HEK293 (cell line): ENCODE measurements around the gene DNMT3L.

Source experiments
- AEBP2 ChIP-seq: fragments of 450-650 bp; formaldehyde crosslinking; IDR thresholded peaks from 2 replicates; pipeline ENCODE4 v1.5.1; 2016; ENCODE audit warnings: missing biosample characterization, missing genetic modification characterization, borderline replicate concordance
- BCL11A ChIP-seq: fragments of 450-650 bp; formaldehyde crosslinking; IDR thresholded peaks from 2 replicates; pipeline ENCODE4 v1.5.1; 2016; ENCODE audit warnings: low read depth, missing biosample characterization, missing genetic modification characterization
- BCL11B ChIP-seq: fragments of 450-650 bp; formaldehyde crosslinking; IDR thresholded peaks from 2 replicates; pipeline ENCODE4 v1.5.1; 2016; ENCODE audit warnings: low read depth, missing biosample characterization, missing genetic modification characterization
- CTCF ChIP-seq: fragments of 450-650 bp; formaldehyde crosslinking; IDR thresholded peaks from 2 replicates; pipeline ENCODE4 v1.5.1; 2016; ENCODE audit warnings: missing biosample characterization, missing genetic modification characterization
- GLIS1 ChIP-seq: fragments of 450-650 bp; formaldehyde crosslinking; IDR thresholded peaks from 2 replicates; pipeline ENCODE4 v1.5.1; 2016; ENCODE audit warnings: missing biosample characterization, missing genetic modification characterization
- IKZF3 ChIP-seq: fragments of 450-650 bp; IDR thresholded peaks from 2 replicates; pipeline ENCODE4 v1.5.0; 2018; ENCODE audit warnings: missing biosample characterization, mild to moderate bottlenecking, missing genetic modification characterization, moderate library complexity
- KLF9 ChIP-seq: fragments of 450-650 bp; formaldehyde crosslinking; IDR thresholded peaks from 2 replicates; pipeline ENCODE4 v1.5.1; 2016; ENCODE audit warnings: missing biosample characterization, missing genetic modification characterization, low read depth
- PRDM1 ChIP-seq: fragments of 450-650 bp; formaldehyde crosslinking; IDR thresholded peaks from 2 replicates; pipeline ENCODE4; 2016; ENCODE audit warnings: missing biosample characterization, missing genetic modification characterization
- PRDM10 ChIP-seq: fragments of 450-650 bp; formaldehyde crosslinking; IDR thresholded peaks from 2 replicates; pipeline ENCODE4 v1.5.1; 2016; ENCODE audit warnings: missing biosample characterization, missing genetic modification characterization
- TRIM28 ChIP-seq: IDR thresholded peaks from 2 replicates; pipeline ENCODE4 v1.6.1; 2011; ENCODE audit warnings: low read length, control low read depth, borderline replicate concordance
- YY1 ChIP-seq: fragments of 450-650 bp; formaldehyde crosslinking; IDR thresholded peaks from 2 replicates; pipeline ENCODE4 v1.5.1; 2018; ENCODE audit warnings: missing biosample characterization, missing genetic modification characterization
- ZBTB17 ChIP-seq: fragments of 450-650 bp; formaldehyde crosslinking; IDR thresholded peaks from 2 replicates; pipeline ENCODE4 v1.5.1; 2016; ENCODE audit warnings: missing biosample characterization, missing genetic modification characterization
- ZBTB7A ChIP-seq: fragments of 450-650 bp; formaldehyde crosslinking; IDR thresholded peaks from 2 replicates; pipeline ENCODE4 v1.5.1; 2016; ENCODE audit warnings: low read depth, missing biosample characterization, missing genetic modification characterization
- ZNF138 ChIP-seq: fragments of 450-650 bp; formaldehyde crosslinking; IDR thresholded peaks from 2 replicates; pipeline ENCODE4 v1.5.1; 2016; ENCODE audit warnings: missing biosample characterization, missing genetic modification characterization, borderline replicate concordance
- ZNF433 ChIP-seq: fragments of 450-650 bp; formaldehyde crosslinking; IDR thresholded peaks from 2 replicates; pipeline ENCODE4 v1.5.1; 2016; ENCODE audit warnings: missing biosample characterization, missing genetic modification characterization, low read depth
- ZNF488 ChIP-seq: fragments of 450-650 bp; formaldehyde crosslinking; IDR thresholded peaks from 2 replicates; pipeline ENCODE4 v1.5.1; 2016; ENCODE audit warnings: missing biosample characterization, missing genetic modification characterization
- ZNF529 ChIP-seq: fragments of 450-650 bp; formaldehyde crosslinking; IDR thresholded peaks from 2 replicates; pipeline ENCODE4 v1.5.1; 2017; ENCODE audit warnings: missing genetic modification characterization, missing biosample characterization; ENCODE audit not compliant: insufficient replicate concordance
- ZNF555 ChIP-seq: fragments of 450-650 bp; formaldehyde crosslinking; conservative IDR thresholded peaks from 2 replicates; pipeline ENCODE4 v1.5.1; 2017; ENCODE audit warnings: missing biosample characterization, mild to moderate bottlenecking, missing genetic modification characterization, inconsistent platforms
- ZNF571 ChIP-seq: fragments of 450-650 bp; formaldehyde crosslinking; IDR thresholded peaks from 2 replicates; pipeline ENCODE4 v1.5.0; 2017; ENCODE audit warnings: missing biosample characterization, missing genetic modification characterization
- ZNF580 ChIP-seq: fragments of 450-650 bp; formaldehyde crosslinking; IDR thresholded peaks from 2 replicates; pipeline ENCODE4 v1.5.1; 2016; ENCODE audit warnings: missing biosample characterization, missing genetic modification characterization
- ZNF585B ChIP-seq: fragments of 450-650 bp; formaldehyde crosslinking; IDR thresholded peaks from 2 replicates; pipeline ENCODE4 v1.5.1; 2016; ENCODE audit warnings: missing biosample characterization, missing genetic modification characterization
- ZNF623 ChIP-seq: fragments of 450-650 bp; formaldehyde crosslinking; IDR thresholded peaks from 2 replicates; pipeline ENCODE4 v1.5.1; 2016; ENCODE audit warnings: missing biosample characterization, missing genetic modification characterization
- ZNF677 ChIP-seq: fragments of 450-650 bp; IDR thresholded peaks from 2 replicates; pipeline ENCODE4 v1.5.0; 2018; ENCODE audit warnings: missing biosample characterization, mild to moderate bottlenecking, missing genetic modification characterization, moderate library complexity
- ZNF701 ChIP-seq: fragments of 450-650 bp; formaldehyde crosslinking; IDR thresholded peaks from 2 replicates; pipeline ENCODE4 v1.5.1; 2016; ENCODE audit warnings: missing biosample characterization, missing genetic modification characterization
- ZNF707 ChIP-seq: fragments of 450-650 bp; formaldehyde crosslinking; IDR thresholded peaks from 2 replicates; pipeline ENCODE4 v1.5.1; 2016; ENCODE audit warnings: missing biosample characterization, missing genetic modification characterization
- ZNF747 ChIP-seq: fragments of 450-650 bp; formaldehyde crosslinking; IDR thresholded peaks from 2 replicates; pipeline ENCODE4 v1.5.1; 2016; ENCODE audit warnings: missing biosample characterization, missing genetic modification characterization
- ZNF768 ChIP-seq: fragments of 450-650 bp; formaldehyde crosslinking; IDR thresholded peaks from 2 replicates; pipeline ENCODE4 v1.5.1; 2018; ENCODE audit warnings: missing biosample characterization, mild to moderate bottlenecking, missing genetic modification characterization
- ZNF777 ChIP-seq: fragments of 450-650 bp; formaldehyde crosslinking; IDR thresholded peaks from 2 replicates; pipeline ENCODE4 v1.5.1; 2017; ENCODE audit warnings: missing biosample characterization, missing genetic modification characterization, borderline replicate concordance
- ZNF792 ChIP-seq: fragments of 450-650 bp; formaldehyde crosslinking; IDR thresholded peaks from 2 replicates; pipeline ENCODE4 v1.5.1; 2016; ENCODE audit warnings: missing biosample characterization, missing genetic modification characterization
- ZNF830 ChIP-seq: fragments of 450-650 bp; IDR thresholded peaks from 2 replicates; pipeline ENCODE4 v1.5.0; 2018; ENCODE audit warnings: missing biosample characterization, missing genetic modification characterization, low read depth, mild to moderate bottlenecking, moderate library complexity
- ZNF843 ChIP-seq: fragments of 450-650 bp; formaldehyde crosslinking; IDR thresholded peaks from 2 replicates; pipeline ENCODE4 v1.5.1; 2016; ENCODE audit warnings: missing biosample characterization, missing genetic modification characterization
- ZSCAN5A ChIP-seq: fragments of 450-650 bp; formaldehyde crosslinking; IDR thresholded peaks from 2 replicates; pipeline ENCODE4 v1.5.1; 2016; ENCODE audit warnings: missing biosample characterization, missing genetic modification characterization

Gene DNMT3L

GRCh38 chr21:44297525-44298290 lies 36.0 kb upstream of the DNMT3L start (continued):
- TF ChIP-seq ZNF555: no peak
- TF ChIP-seq ZNF677 (tag by site-specific recombination): no peak
- no peak for TF ChIP-seq PRDM1 (tag by site-specific recombination)
- TF ChIP-seq KLF9 (tag by site-specific recombination): 0 out of 2 replicates have a peak, but pooled peaks have one; percentile 8
- TF ChIP-seq YY1 (tag by site-specific recombination): no peak
- no peak for TF ChIP-seq ZNF488 (tag by site-specific recombination)
- no peak for TF ChIP-seq BCL11A (tag by site-specific recombination)
- TF ChIP-seq ZNF138: no peak
- no peak for TF ChIP-seq ZNF843 (tag by site-specific recombination)
- no peak for TF ChIP-seq ZNF747 (tag by site-specific recombination)
- no peak for TF ChIP-seq ZNF701 (tag by site-specific recombination)
- peak; percentile 64; the same call in 1 of the 2 replicates for TF ChIP-seq ZBTB17
- no peak for TF ChIP-seq TRIM28
- TF ChIP-seq ZNF580 (tag by site-specific recombination): no peak
- TF ChIP-seq ZNF585B (tag by site-specific recombination): no peak
- no peak for TF ChIP-seq ZNF768 (tag by site-specific recombination)
- TF ChIP-seq ZNF433 (tag by site-specific recombination): no peak
- TF ChIP-seq IKZF3 (tag by site-specific recombination): 0 out of 2 replicates have a peak, but pooled peaks have one; percentile 18
- TF ChIP-seq CTCF: peak; percentile 79; the same call in 1 of the 2 replicates
- no peak for TF ChIP-seq ZNF623
- no peak for TF ChIP-seq ZNF571
- peak; percentile 66 for TF ChIP-seq BCL11B (tag by site-specific recombination)
- TF ChIP-seq PRDM10 (tag by site-specific recombination): no peak
- TF ChIP-seq ZBTB7A (tag by site-specific recombination): no peak
- no peak for TF ChIP-seq ZNF529
- no peak; the same call in 1 of the 2 replicates for TF ChIP-seq GLIS1 (tag by site-specific recombination)
- no peak for TF ChIP-seq AEBP2 (tag by site-specific recombination)
- no peak for TF ChIP-seq ZSCAN5A
- no peak for TF ChIP-seq ZNF707 (tag by site-specific recombination)
- no peak for TF ChIP-seq ZNF792 (tag by site-specific recombination)
- TF ChIP-seq ZNF830 (tag by site-specific recombination): no peak
- no peak for TF ChIP-seq ZNF777 (tag by site-specific recombination)
